Keratinocyte (primary cell): ENCODE results near the gene FANCC. TPM values are rescaled to one million over a fixed set of nuclear protein-coding genes. Genes with fewer than 3 reads are reported as not detected.

Source experiments
- DNase-seq: peaks from one replicate; pipeline ENCODE4 v3.0.0-alpha.2; 2011; ENCODE audit warnings: low read depth, missing footprints, low spot score
- FAIRE-seq: peaks from 2 replicates; lab custom pipeline; 2011; peaks lifted over from hg19 to GRCh38; lab: Jason Lieb, UNC
- H2AFZ ChIP-seq: 2 replicates; pipeline ENCODE4 v1.6.0; 2012; ENCODE audit warnings: low read length, control low read depth, inconsistent platforms; ENCODE audit not compliant: control insufficient read depth
- H3K27ac ChIP-seq: 2 replicates; pipeline ENCODE4 v1.5.1; 2011; ENCODE audit warnings: low read length; ENCODE audit not compliant: control insufficient read depth, insufficient read depth
- H3K27me3 ChIP-seq: 3 replicates; pipeline ENCODE4 v1.6.0; 2011; ENCODE audit warnings: low read length; ENCODE audit not compliant: control insufficient read depth, insufficient read depth; ENCODE audit errors: extremely low read depth
- H3K36me3 ChIP-seq, 2 experiments: 2 replicates in 1 of 2; 3 replicates in 1 of 2; pipeline ENCODE4 v1.5.1; 2011; ENCODE audit warnings: low read length in 2 of 2, mild to moderate bottlenecking in 1 of 2; ENCODE audit not compliant: control insufficient read depth in 2 of 2, insufficient read depth in 2 of 2; ENCODE audit errors: extremely low read depth in 1 of 2
- H3K4me1 ChIP-seq: 3 replicates; pipeline ENCODE4 v1.5.1; 2011; ENCODE audit warnings: low read length; ENCODE audit not compliant: control insufficient read depth, insufficient read depth; ENCODE audit errors: extremely low read depth
- H3K4me2 ChIP-seq: 3 replicates; pipeline ENCODE4 v1.6.0; 2011; ENCODE audit warnings: low read depth, low read length; ENCODE audit not compliant: control insufficient read depth, insufficient read depth; ENCODE audit errors: extremely low read depth
- H3K4me3 ChIP-seq, 3 experiments: fragments of 200-600 bp in 1 of 3; sonication (generic) in 1 of 3; 2 replicates in 2 of 3; 3 replicates in 1 of 3; pipeline ENCODE4 v1.5.1; 2011 to 2016; ENCODE audit warnings: low read length in 3 of 3, mild to moderate bottlenecking in 3 of 3, control low read depth in 2 of 3, inconsistent platforms in 1 of 3, low read depth in 1 of 3, mixed read lengths in 1 of 3, mixed run types in 1 of 3, moderate library complexity in 1 of 3; ENCODE audit not compliant: control insufficient read depth in 2 of 3, insufficient read depth in 2 of 3; ENCODE audit errors: extremely low read depth in 1 of 3
- H3K79me2 ChIP-seq: 2 replicates; pipeline ENCODE4 v1.6.0; 2012; ENCODE audit warnings: low read length; ENCODE audit not compliant: control insufficient read depth, insufficient read depth
- H3K9ac ChIP-seq: 3 replicates; pipeline ENCODE4 v1.6.0; 2011; ENCODE audit warnings: low read length; ENCODE audit not compliant: control insufficient read depth, insufficient read depth; ENCODE audit errors: extremely low read depth
- H3K9me1 ChIP-seq: 3 replicates; pipeline ENCODE4 v1.6.0; 2011; ENCODE audit warnings: low read length; ENCODE audit not compliant: control insufficient read depth, insufficient read depth; ENCODE audit errors: extremely low read depth
- H3K9me3 ChIP-seq: 2 replicates; pipeline ENCODE4 v1.5.1; 2012; ENCODE audit warnings: low read depth, low read length; ENCODE audit not compliant: control insufficient read depth
- H4K20me1 ChIP-seq: 3 replicates; pipeline ENCODE4 v1.6.0; 2011; ENCODE audit warnings: low read length; ENCODE audit not compliant: control insufficient read depth, insufficient read depth; ENCODE audit errors: extremely low read depth
- EZH2 ChIP-seq: IDR thresholded peaks from one replicate; pipeline ENCODE4 v1.6.1; 2012; ENCODE audit warnings: inconsistent platforms, mild to moderate bottlenecking, low read length, moderate library complexity
- dilution Hi-C: fragments of 300-500 bp; cut with MboI; formaldehyde crosslinking; loops from one replicate; pipeline ENCODE4 v1.7.0; 2020; ENCODE audit warnings: low sequenced_read_pairs; ENCODE audit not compliant: extremely low pct_ligation_motif_present
- polyA plus RNA-seq, 5 experiments: library from polyadenylated mRNA; depleted of rRNA in 3 of 5; stranded (reverse) in 3 of 5; stranded (forward) in 1 of 5; unstranded in 1 of 5; fragments of >200 nt; gene quantifications; 1 replicate in 1 of 5; 2 replicates in 3 of 5; 3 replicates in 1 of 5; pipeline versions ENCODE4 v1.2.1 to v1.2.3, GENCODE V29; 2011 to 2012; ENCODE audit warnings: missing spikeins in 2 of 5, low read depth in 1 of 5, low replicate concordance in 1 of 5
- TF ChIP-seq, protein P1 (sequence below), 3 experiments: IDR thresholded peaks in 1 of 3; conservative IDR thresholded peaks in 1 of 3; optimal IDR thresholded peaks in 1 of 3; 2 replicates in 2 of 3; 3 replicates in 1 of 3; pipeline versions ENCODE3 to v1.5.1; 2011; ENCODE audit warnings: low read length in 3 of 3, mild to moderate bottlenecking in 3 of 3, moderate library complexity in 2 of 3, control low read depth in 1 of 3, inconsistent platforms in 1 of 3; ENCODE audit not compliant: insufficient read depth in 2 of 3; ENCODE audit errors: extremely low read depth in 1 of 3

FANCC gene
- polyA plus RNA-seq, 1 donor (not counting 4 experiments of a cell fraction or from before 2014, with no cell fraction given) = 8.3 TPM

DNA sequence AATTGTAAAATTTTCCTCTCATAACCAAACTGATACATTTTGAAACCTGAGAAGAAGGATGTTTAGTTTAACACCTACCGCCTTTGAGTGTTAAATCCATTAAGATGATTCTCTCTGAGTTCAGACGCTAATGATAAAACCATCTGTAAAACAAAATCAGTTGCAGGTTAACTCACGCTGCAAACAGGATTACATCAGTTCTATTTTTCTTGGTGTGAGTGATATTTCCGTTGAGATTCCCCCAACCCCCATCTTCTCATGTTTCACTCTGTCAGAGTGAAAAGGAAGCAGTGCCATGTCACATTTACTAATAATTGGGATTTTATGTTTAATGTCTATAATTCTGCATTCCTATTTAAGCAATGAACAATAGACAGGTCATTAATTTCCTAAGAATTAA lies 146.5 kb downstream of the FANCC start:
- Histone ChIP-seq H3K79me2 (no peaks in the 10 kb centered on the region), H3K4me3 (no peak overlapping the region), H2AFZ (no peak overlapping the region), H3K4me1 (no peaks in the 10 kb centered on the region), H3K9ac (no peak overlapping the region), H3K4me2 (no peak overlapping the region), H3K27me3 (no peaks in the 10 kb centered on the region), H3K9me1 (no peaks in the 10 kb centered on the region), H4K20me1 (no peaks in the 10 kb centered on the region), H3K36me3 (no peaks in the 10 kb centered on the region), H3K9me3 (no peaks in the 10 kb centered on the region), H3K27ac (no peak overlapping the region)
- dilution Hi-C loops = no loop called here
- no peak for TF ChIP-seq EZH2
- TF ChIP-seq, protein P1, sequence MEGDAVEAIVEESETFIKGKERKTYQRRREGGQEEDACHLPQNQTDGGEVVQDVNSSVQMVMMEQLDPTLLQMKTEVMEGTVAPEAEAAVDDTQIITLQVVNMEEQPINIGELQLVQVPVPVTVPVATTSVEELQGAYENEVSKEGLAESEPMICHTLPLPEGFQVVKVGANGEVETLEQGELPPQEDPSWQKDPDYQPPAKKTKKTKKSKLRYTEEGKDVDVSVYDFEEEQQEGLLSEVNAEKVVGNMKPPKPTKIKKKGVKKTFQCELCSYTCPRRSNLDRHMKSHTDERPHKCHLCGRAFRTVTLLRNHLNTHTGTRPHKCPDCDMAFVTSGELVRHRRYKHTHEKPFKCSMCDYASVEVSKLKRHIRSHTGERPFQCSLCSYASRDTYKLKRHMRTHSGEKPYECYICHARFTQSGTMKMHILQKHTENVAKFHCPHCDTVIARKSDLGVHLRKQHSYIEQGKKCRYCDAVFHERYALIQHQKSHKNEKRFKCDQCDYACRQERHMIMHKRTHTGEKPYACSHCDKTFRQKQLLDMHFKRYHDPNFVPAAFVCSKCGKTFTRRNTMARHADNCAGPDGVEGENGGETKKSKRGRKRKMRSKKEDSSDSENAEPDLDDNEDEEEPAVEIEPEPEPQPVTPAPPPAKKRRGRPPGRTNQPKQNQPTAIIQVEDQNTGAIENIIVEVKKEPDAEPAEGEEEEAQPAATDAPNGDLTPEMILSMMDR (optimal IDR thresholded peaks at IDR 0.05 in 1 of 3, IDR thresholded peaks at IDR 0.05 in 1 of 3, conservative IDR thresholded peaks at IDR 0.05 in 1 of 3; ENCODE audit: extremely low read depth in 1 of 3, insufficient read depth in 2 of 3, low read length in 3 of 3) = no peak
- no peak for FAIRE-seq
- no peak for DNase-seq

DNA sequence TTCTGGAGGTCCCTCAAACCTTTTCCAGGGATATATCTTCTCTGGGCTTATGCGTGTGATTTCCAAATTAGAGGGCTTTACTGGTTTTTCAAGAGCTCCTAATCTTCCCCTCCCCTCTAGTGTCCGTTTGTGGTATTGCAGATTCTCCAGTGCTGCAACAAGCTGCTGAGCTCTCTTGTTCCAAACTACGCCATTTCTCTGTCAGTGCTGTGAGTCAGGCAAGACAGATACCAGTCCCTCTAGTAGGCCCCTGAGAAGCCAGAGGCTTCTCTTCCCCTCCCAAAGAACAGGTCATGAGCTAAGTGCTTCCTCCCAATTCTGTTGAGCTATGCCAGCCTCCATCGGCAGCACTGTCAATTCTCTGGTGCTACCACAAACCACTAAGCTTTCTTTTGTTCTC lies 149.5 kb downstream of the FANCC start:
- H3K27me3 ChIP-seq = no peaks in the 10 kb centered on the region
- H3K79me2 ChIP-seq = no peaks in the 10 kb centered on the region
- H4K20me1 ChIP-seq = no peaks in the 10 kb centered on the region
- peak; percentile 92 for FAIRE-seq
- dilution Hi-C loops = no loop called here
- no peak overlapping the region for H3K4me2 ChIP-seq
- H3K9ac ChIP-seq = no peak overlapping the region
- no peaks in the 10 kb centered on the region for H3K9me3 ChIP-seq
- DNase-seq = peak; percentile 76
- no peak overlapping the region for H3K4me3 ChIP-seq
- TF ChIP-seq EZH2 = no peak
- TF ChIP-seq, protein P1 (optimal IDR thresholded peaks at IDR 0.05 in 1 of 3, IDR thresholded peaks at IDR 0.05 in 1 of 3, conservative IDR thresholded peaks at IDR 0.05 in 1 of 3; ENCODE audit: extremely low read depth in 1 of 3, insufficient read depth in 2 of 3, low read length in 3 of 3) = peak; percentile 62 to 85 (median 84)
- no peaks in the 10 kb centered on the region for H3K36me3 ChIP-seq
- H3K9me1 ChIP-seq = no peaks in the 10 kb centered on the region
- no peak overlapping the region for H3K27ac ChIP-seq
- no peak overlapping the region for H2AFZ ChIP-seq
- H3K4me1 ChIP-seq = peaks cover 7% of the 10 kb centered on the region
